ENCODE measurements around the gene MMD2.

GRCh38 chr7:4873071-4873944 lies 85.7 kb downstream of the MMD2 start:
- TF ChIP-seq CTCF (IDR thresholded peaks at IDR 0.05; ENCODE audit: low read length) (no peak), EZH2 (optimal IDR thresholded peaks at IDR 0.05; ENCODE audit: low read depth, low read length) (no peak), EZH2phosphoT487 (IDR thresholded peaks at IDR 0.05; ENCODE audit: low read length) (no peak)
